PC-3 (cell line): ENCODE results near the gene GTF2H4. TPM values are rescaled to one million over a fixed set of nuclear protein-coding genes. Genes with fewer than 3 reads are reported as not detected.

ENCODE experiments used
- ATAC-seq: fragments of 200-7000 bp; cut with Tn5 transposase; 2 replicates; pipeline ENCODE4 v1.9.1; 2020; ENCODE audit warnings: mild to moderate bottlenecking, moderate library complexity
- BruUV-seq: library from RNA; stranded (reverse); fragments of 400-500 nt; replicated peaks from 2 replicates; lab custom pipeline; 2021; lab: Mats Ljungman, UMichigan
- CTCF ChIA-PET: fragments of 300-600 bp; sonication (Branson Sonifier 250); formaldehyde crosslinking; loops from one replicate; lab custom pipeline; 2022; ENCODE audit warnings: antibody characterized with exemption; lab: Charles Lee
- POLR2A ChIA-PET: fragments of 300-600 bp; sonication (Branson Sonifier 250); formaldehyde crosslinking; loops from one replicate; lab custom pipeline; 2022; ENCODE audit warnings: antibody characterized with exemption; ENCODE audit not compliant: unreplicated experiment; lab: Charles Lee
- DNase-seq: peaks from one replicate; pipeline ENCODE4 v3.0.0-alpha.2; 2015
- H2AFZ ChIP-seq: fragments of 300-600 bp; sonication (generic); 2 replicates; pipeline ENCODE4 v1.6.0; 2016; ENCODE audit warnings: antibody characterized with exemption, low read length
- H3F3A ChIP-seq: fragments of 300-600 bp; sonication (generic); one replicate; pipeline ENCODE4 v1.6.0; 2017; ENCODE audit warnings: antibody characterized with exemption, low read length, control low read depth, mild to moderate bottlenecking; ENCODE audit not compliant: unreplicated experiment
- H3K27ac ChIP-seq: fragments of 300-600 bp; sonication (generic); 2 replicates; pipeline ENCODE4 v1.5.1; 2016; ENCODE audit warnings: mild to moderate bottlenecking, low read length
- H3K27me3 ChIP-seq: fragments of 300-600 bp; sonication (generic); 2 replicates; pipeline ENCODE4 v1.6.1; 2016; ENCODE audit warnings: low read length, mixed read lengths
- H3K36me3 ChIP-seq: fragments of 300-600 bp; sonication (generic); 2 replicates; pipeline ENCODE4 v1.6.1; 2016; ENCODE audit warnings: low read depth, mixed run types, low read length, mixed read lengths
- H3K4me1 ChIP-seq: fragments of 300-600 bp; sonication (generic); 2 replicates; pipeline ENCODE4 v1.5.1; 2016; ENCODE audit warnings: low read length; ENCODE audit not compliant: insufficient read depth
- H3K4me2 ChIP-seq: fragments of 300-600 bp; sonication (generic); 2 replicates; pipeline ENCODE4 v1.6.0; 2016; ENCODE audit warnings: low read length
- H3K4me3 ChIP-seq: fragments of 300-600 bp; sonication (generic); 2 replicates; pipeline ENCODE4 v1.5.1; 2016; ENCODE audit warnings: mild to moderate bottlenecking, low read length, mixed read lengths
- H3K79me2 ChIP-seq: fragments of 300-600 bp; sonication (generic); 2 replicates; pipeline ENCODE4 v1.6.1; 2017; ENCODE audit warnings: low read length, mixed read lengths
- H3K9ac ChIP-seq: fragments of 300-600 bp; sonication (generic); 2 replicates; pipeline ENCODE4 v1.6.0; 2016; ENCODE audit warnings: mild to moderate bottlenecking, low read length
- H3K9me2 ChIP-seq: fragments of 300-600 bp; sonication (generic); replicated peaks from 2 replicates; pipeline ENCODE4 v1.6.1; 2016; ENCODE audit warnings: mixed run types, low read length, mixed read lengths
- H3K9me3 ChIP-seq: fragments of 300-600 bp; sonication (generic); 2 replicates; pipeline ENCODE4 v1.6.1; 2016; ENCODE audit warnings: low read length, mixed read lengths
- H4K20me1 ChIP-seq: fragments of 300-600 bp; sonication (generic); 2 replicates; pipeline ENCODE4 v1.6.1; 2016; ENCODE audit warnings: low read length, mixed read lengths
- EZH2 ChIP-seq: fragments of 300-600 bp; sonication (generic); IDR thresholded peaks from one replicate; pipeline ENCODE4 v1.6.1; 2017; ENCODE audit warnings: antibody characterized with exemption, mild to moderate bottlenecking, low read length; ENCODE audit not compliant: unreplicated experiment
- EZH2phosphoT487 ChIP-seq: fragments of 300-600 bp; sonication (generic); IDR thresholded peaks from 2 replicates; pipeline ENCODE4 v1.6.1; 2018; ENCODE audit warnings: mild to moderate bottlenecking, antibody characterized with exemption, low read length, borderline replicate concordance
- intact Hi-C: fragments of 100-400 bp; cut with micrococcal nuclease; formaldehyde crosslinking; loops from 2 replicates; pipeline ENCODE4 v1.9.0; 2023
- total RNA-seq: library from RNA; depleted of rRNA; stranded (reverse); fragments of >200 nt; gene quantifications from 2 replicates; pipeline ENCODE4 v1.2.3, GENCODE V29; 2014
- TF ChIP-seq, protein P1 (sequence below): fragments of 300-600 bp; sonication (generic); conservative IDR thresholded peaks from 2 replicates; pipeline ENCODE4 v1.5.1; 2017; ENCODE audit warnings: antibody characterized with exemption, low read depth, mild to moderate bottlenecking, low read length

The GTF2H4 gene
- total RNA-seq, 1 experiment from 2014 or later = 28.7 TPM

DNA sequence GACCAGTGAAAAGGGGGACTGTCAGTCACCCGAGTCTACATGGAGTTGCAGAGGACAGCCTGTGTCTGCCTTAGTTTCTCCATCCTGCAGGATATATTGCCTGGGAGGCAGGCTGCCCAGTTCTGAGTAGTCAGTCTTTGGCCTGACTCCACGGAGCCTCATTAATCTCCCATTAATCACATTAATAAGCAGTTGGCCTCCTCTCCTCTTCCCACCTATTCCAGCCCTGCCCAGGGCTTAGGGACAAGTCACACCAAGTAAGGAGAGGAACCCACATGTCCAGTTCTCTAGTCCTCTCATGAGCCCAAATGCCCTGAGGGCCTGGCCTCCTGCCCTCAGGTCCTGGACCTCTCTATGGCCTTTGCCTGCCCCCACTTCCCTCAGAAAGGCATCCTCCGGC is 31.5 kb downstream of the GTF2H4 start:
- TF ChIP-seq EZH2phosphoT487 (no peak), EZH2 (no peak)
- TF ChIP-seq, protein P1, sequence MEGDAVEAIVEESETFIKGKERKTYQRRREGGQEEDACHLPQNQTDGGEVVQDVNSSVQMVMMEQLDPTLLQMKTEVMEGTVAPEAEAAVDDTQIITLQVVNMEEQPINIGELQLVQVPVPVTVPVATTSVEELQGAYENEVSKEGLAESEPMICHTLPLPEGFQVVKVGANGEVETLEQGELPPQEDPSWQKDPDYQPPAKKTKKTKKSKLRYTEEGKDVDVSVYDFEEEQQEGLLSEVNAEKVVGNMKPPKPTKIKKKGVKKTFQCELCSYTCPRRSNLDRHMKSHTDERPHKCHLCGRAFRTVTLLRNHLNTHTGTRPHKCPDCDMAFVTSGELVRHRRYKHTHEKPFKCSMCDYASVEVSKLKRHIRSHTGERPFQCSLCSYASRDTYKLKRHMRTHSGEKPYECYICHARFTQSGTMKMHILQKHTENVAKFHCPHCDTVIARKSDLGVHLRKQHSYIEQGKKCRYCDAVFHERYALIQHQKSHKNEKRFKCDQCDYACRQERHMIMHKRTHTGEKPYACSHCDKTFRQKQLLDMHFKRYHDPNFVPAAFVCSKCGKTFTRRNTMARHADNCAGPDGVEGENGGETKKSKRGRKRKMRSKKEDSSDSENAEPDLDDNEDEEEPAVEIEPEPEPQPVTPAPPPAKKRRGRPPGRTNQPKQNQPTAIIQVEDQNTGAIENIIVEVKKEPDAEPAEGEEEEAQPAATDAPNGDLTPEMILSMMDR = no peak
- H3F3A ChIP-seq = no peaks in the 10 kb centered on the region
- peaks cover 9% of the 10 kb centered on the region; the same call in 1 of the 2 replicates for H3K4me1 ChIP-seq
- POLR2A ChIA-PET = no interaction called here
- H4K20me1 ChIP-seq = no peaks in the 10 kb centered on the region
- no TSS peak for BruUV-seq
- intact Hi-C loops = loop anchor here (10.0 kb wide), 1 partner anchor 45 kb away; the partner anchor contains the start of gene MUC21
- H3K9me2 ChIP-seq = no peaks in the 10 kb centered on the region
- H3K4me2 ChIP-seq = no peak overlapping the region
- ATAC-seq = no peak
- no peaks in the 10 kb centered on the region for H3K79me2 ChIP-seq
- H3K27me3 ChIP-seq = no peaks in the 10 kb centered on the region
- H3K4me3 ChIP-seq = no peak overlapping the region
- DNase-seq = no peak
- H3K27ac ChIP-seq = no peak overlapping the region
- no peaks in the 10 kb centered on the region for H3K36me3 ChIP-seq
- H2AFZ ChIP-seq = no peak overlapping the region
- H3K9me3 ChIP-seq = no peaks in the 10 kb centered on the region
- no peak overlapping the region for H3K9ac ChIP-seq
- CTCF ChIA-PET = interaction anchor here (1.5 kb wide), 1 partner anchor 131 kb away, joined by 5 read pairs; no protein-coding TSS in a partner anchor

DNA sequence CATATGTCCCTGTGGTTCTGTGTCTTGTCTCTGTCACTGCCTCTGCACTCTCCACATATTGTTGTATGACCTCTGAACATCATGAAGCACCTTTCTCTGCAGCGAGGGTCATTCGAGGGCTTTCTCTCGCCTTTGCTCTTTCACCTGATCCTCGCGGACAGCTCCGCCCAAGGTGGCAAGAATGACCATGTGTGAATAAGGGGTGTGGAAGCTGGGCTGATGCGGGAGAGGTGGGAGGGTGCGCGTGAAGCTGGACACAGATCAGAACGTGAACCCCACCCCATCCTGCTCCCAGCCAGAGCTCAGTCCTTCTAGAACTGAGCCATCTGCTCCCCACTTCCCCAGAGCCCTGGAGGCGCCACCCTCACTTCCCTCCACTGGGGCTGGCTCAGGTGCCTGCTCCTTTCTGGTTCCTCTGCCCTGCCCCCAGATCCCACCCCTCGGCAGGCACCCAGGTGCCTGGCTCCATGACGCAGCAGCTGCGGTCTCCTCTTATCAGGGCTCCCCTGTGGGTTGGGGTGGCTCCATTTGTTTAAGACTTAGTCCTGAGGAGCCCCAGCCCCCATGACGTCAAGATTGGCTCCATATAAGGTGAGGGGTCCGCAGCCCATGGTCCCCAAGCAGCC is 32.5 kb downstream of the GTF2H4 start, which contains the start of gene MUCL3:
Gene MUCL3 (plus strand): TSS at position 613 of the 626 bp plus-strand sequence. CDS start 27 bp downstream, outside the sequence.
- POLR2A ChIA-PET = no interaction called here
- H2AFZ ChIP-seq = no peak within 1 kb of the TSS
- DNase-seq = no peak
- no peak for ATAC-seq
- H3K9ac ChIP-seq = no peak within 1 kb of the TSS
- no peak for TF ChIP-seq EZH2phosphoT487
- TF ChIP-seq EZH2 = no peak
- TF ChIP-seq, protein P1 = no peak
- H3K79me2 ChIP-seq = no peaks in the 10 kb centered on the region
- H3K4me2 ChIP-seq = no peak within 1 kb of the TSS
- intact Hi-C loops = no loop called here
- H3K4me1 ChIP-seq = peaks cover 9% of the 10 kb centered on the region; the same call in 1 of the 2 replicates
- H3K27ac ChIP-seq = no peak within 1 kb of the TSS
- H3K27me3 ChIP-seq = no peaks in the 10 kb centered on the region
- CTCF ChIA-PET = interaction anchor here (0.6 to 1.5 kb wide), 2 partner anchors 130 to 1187 kb away, joined by 3 to 5 read pairs; partner anchors contain the start of gene ATF6B
- H3K4me3 ChIP-seq = no peak within 1 kb of the TSS
- H4K20me1 ChIP-seq = no peaks in the 10 kb centered on the region
- no peaks in the 10 kb centered on the region for H3F3A ChIP-seq
- H3K36me3 ChIP-seq = no peaks in the 10 kb centered on the region
- H3K9me3 ChIP-seq = no peaks in the 10 kb centered on the region
- no peaks in the 10 kb centered on the region for H3K9me2 ChIP-seq
- no TSS peak for BruUV-seq
